Measurements from ENCODE around the gene SEC11A. TPM values are rescaled to one million over a fixed set of nuclear protein-coding genes. Genes with fewer than 3 reads are reported as not detected.

SEC11A gene
- total and polyA plus RNA-seq, 2 donors (not counting 1 experiment from before 2014, with no cell fraction given), result 23.1 to 78.0 TPM

DNA sequence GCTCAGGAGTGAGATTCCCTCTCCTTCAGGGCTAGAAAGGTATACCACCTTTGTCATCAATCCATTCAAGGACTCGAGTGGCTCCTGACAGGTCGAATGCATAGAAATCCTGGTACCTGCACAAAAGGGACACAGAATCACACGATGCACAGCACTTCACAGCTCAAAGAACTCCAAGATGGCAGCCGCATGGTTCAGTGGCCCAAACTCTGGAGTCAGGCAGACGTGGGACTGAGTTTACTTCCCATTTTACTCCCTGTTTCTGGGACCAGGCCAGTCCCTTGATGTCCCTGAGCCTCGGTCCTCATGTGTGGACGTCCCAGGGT, 62.4 kb downstream of the SEC11A start:
- peaks cover 0 to 28% of the 10 kb centered on the region in 2 experiments for H3K36me3 ChIP-seq (replicated peaks in 1 of 2; ENCODE audit: control extremely low read depth in 1 of 2, control insufficient read depth in 1 of 2, extremely low read depth in 1 of 2, insufficient read depth in 2 of 2, low read length in 1 of 2)
- POLR2A ChIA-PET, result interaction anchor here (0.8 to 1.6 kb wide), 4 partner anchors 22 to 94 kb away, joined by 3 to 8 read pairs (median 4); partner anchors contain the start of gene SEC11A
- H3K27me3 ChIP-seq (replicated peaks in 1 of 4; ENCODE audit: control extremely low read depth in 1 of 4, control insufficient read depth in 3 of 4, insufficient read depth in 4 of 4, low read length in 3 of 4), result no peaks in the 10 kb centered on the region
- H3K9ac ChIP-seq (ENCODE audit: low read length), result peak overlapping the region; percentile 91
- TF ChIP-seq EZH2 (IDR thresholded peaks at IDR 0.05; ENCODE audit: borderline replicate concordance, insufficient read depth, low read depth, low read length, poor library complexity, severe bottlenecking) (no peak), CTCF (IDR thresholded peaks at IDR 0.05) (no peak)
- H2AFZ ChIP-seq (ENCODE audit: insufficient read depth, low read depth, low read length, poor library complexity, severe bottlenecking), result peak overlapping the region; percentile 94
- peaks cover 20% of the 10 kb centered on the region for H3K79me2 ChIP-seq (ENCODE audit: control insufficient read depth, insufficient read depth, low read length)
- intact Hi-C loops (cut with micrococcal nuclease), result no loop called here
- no peak for ATAC-seq (ENCODE audit: low read depth)
- Mint-ChIP-seq H3K4me1 (peaks cover 27% of the 10 kb centered on the region), H3K9me3 (ENCODE audit: insufficient read depth) (no peaks in the 10 kb centered on the region), H3K27me3 (no peaks in the 10 kb centered on the region), H3K27ac (peak overlapping the region; percentile 98), H3K4me3 (peak overlapping the region; percentile 97)
- peak overlapping the region; percentile 61 to 88 for H3K27ac ChIP-seq (ENCODE audit: low read length in 2 of 2)
- H4K20me1 ChIP-seq (ENCODE audit: control insufficient read depth, insufficient read depth, low read length, poor library complexity, severe bottlenecking), result peaks cover 5% of the 10 kb centered on the region
- H3K4me1 ChIP-seq (ENCODE audit: control insufficient read depth in 2 of 2, insufficient read depth in 2 of 2, low read length in 2 of 2), result peaks cover 16 to 28% of the 10 kb centered on the region in 2 donors
- CTCF ChIA-PET, result interaction anchor here (0.7 to 4.1 kb wide), 16 partner anchors 10 to 390 kb away, joined by 3 to 21 read pairs (median 4); partner anchors contain the start of genes SEC11A and ZSCAN2
- no peaks in the 10 kb centered on the region for H3K9me3 ChIP-seq (ENCODE audit: control extremely low read depth in 1 of 3, control insufficient read depth in 2 of 3, insufficient read depth in 1 of 3, low read length in 2 of 3)
- peak overlapping the region; percentile 75 to 93 (median 85) for H3K4me3 ChIP-seq (ENCODE audit: control extremely low read depth in 1 of 5, extremely low read depth in 1 of 5, insufficient read depth in 1 of 5, low read depth in 2 of 5, low read length in 4 of 5)
- H3K4me2 ChIP-seq (replicated peaks; ENCODE audit: low read depth, low read length, poor library complexity, severe bottlenecking), result peak overlapping the region; percentile 84
- DNase-seq, result no peak
- 27% methylated on average over 7 of the region's 7 CpGs for WGBS (ENCODE audit: insufficient coverage)

- Histone ChIP-seq H3K9ac (ENCODE audit: low read length) (no peak overlapping the region), H3K36me3 (replicated peaks in 1 of 2; ENCODE audit: control extremely low read depth in 1 of 2, control insufficient read depth in 1 of 2, extremely low read depth in 1 of 2, insufficient read depth in 2 of 2, low read length in 1 of 2) (peaks cover 2 to 58% of the 10 kb centered on the region in 2 experiments), H3K79me2 (ENCODE audit: control insufficient read depth, insufficient read depth, low read length) (peaks cover 20% of the 10 kb centered on the region), H3K4me3 (ENCODE audit: control extremely low read depth in 1 of 5, extremely low read depth in 1 of 5, insufficient read depth in 1 of 5, low read depth in 2 of 5, low read length in 4 of 5) (no peak overlapping the region), H4K20me1 (ENCODE audit: control insufficient read depth, insufficient read depth, low read length, poor library complexity, severe bottlenecking) (peaks cover 5% of the 10 kb centered on the region), H2AFZ (ENCODE audit: insufficient read depth, low read depth, low read length, poor library complexity, severe bottlenecking) (no peak overlapping the region), H3K4me2 (replicated peaks; ENCODE audit: low read depth, low read length, poor library complexity, severe bottlenecking) (no peak overlapping the region), H3K27me3 (replicated peaks in 1 of 4; ENCODE audit: control extremely low read depth in 1 of 4, control insufficient read depth in 3 of 4, insufficient read depth in 4 of 4, low read length in 3 of 4) (no peaks in the 10 kb centered on the region), H3K9me3 (ENCODE audit: control extremely low read depth in 1 of 3, control insufficient read depth in 2 of 3, insufficient read depth in 1 of 3, low read length in 2 of 3) (no peaks in the 10 kb centered on the region), H3K27ac (ENCODE audit: low read length in 2 of 2) (no peak overlapping the region), H3K4me1 (ENCODE audit: control insufficient read depth in 2 of 2, insufficient read depth in 2 of 2, low read length in 2 of 2) (peaks cover 7 to 14% of the 10 kb centered on the region in 2 donors)
- Mint-ChIP-seq H3K27me3 (no peaks in the 10 kb centered on the region), H3K27ac (no peak overlapping the region), H3K4me1 (peaks cover 16% of the 10 kb centered on the region), H3K9me3 (ENCODE audit: insufficient read depth) (no peaks in the 10 kb centered on the region), H3K4me3 (no peak overlapping the region)
- ATAC-seq (ENCODE audit: low read depth) (no peak), DNase-seq (no peak)
- no peak for TF ChIP-seq CTCF (IDR thresholded peaks at IDR 0.05)
- no peak for TF ChIP-seq EZH2 (IDR thresholded peaks at IDR 0.05; ENCODE audit: borderline replicate concordance, insufficient read depth, low read depth, low read length, poor library complexity, severe bottlenecking)
- CTCF ChIA-PET, result interaction anchor here (1.1 to 1.2 kb wide), 2 partner anchors 69 to 79 kb away, joined by 3 read pairs; no protein-coding TSS in a partner anchor
- intact Hi-C loops (cut with micrococcal nuclease), result no loop called here
- POLR2A ChIA-PET, result interaction anchor here (1.0 kb wide), 1 partner anchor 24 kb away, joined by 3 read pairs; no protein-coding TSS in a partner anchor
- 100% methylated on average over 1 of the region's 2 CpGs for WGBS (ENCODE audit: insufficient coverage)
Measured at GRCh38 chr15:84649706-84650105, 66.2 kb downstream of the SEC11A start.
